HG02610 (cell line): ENCODE data around the gene SRXN1.
"Not testable (repeated sequence)": the region's sequence is repeated elsewhere in the genome, so short reads cannot be mapped to it uniquely, and the experiment has no call there.

Experiments
- ATAC-seq: cut with Tn5 transposase; IDR thresholded peaks from one replicate; pipeline ENCODE4 v1.9.1; 2021; ENCODE audit warnings: mild to moderate bottlenecking, moderate library complexity; ENCODE audit not compliant: unreplicated experiment

SRXN1 gene

DNA sequence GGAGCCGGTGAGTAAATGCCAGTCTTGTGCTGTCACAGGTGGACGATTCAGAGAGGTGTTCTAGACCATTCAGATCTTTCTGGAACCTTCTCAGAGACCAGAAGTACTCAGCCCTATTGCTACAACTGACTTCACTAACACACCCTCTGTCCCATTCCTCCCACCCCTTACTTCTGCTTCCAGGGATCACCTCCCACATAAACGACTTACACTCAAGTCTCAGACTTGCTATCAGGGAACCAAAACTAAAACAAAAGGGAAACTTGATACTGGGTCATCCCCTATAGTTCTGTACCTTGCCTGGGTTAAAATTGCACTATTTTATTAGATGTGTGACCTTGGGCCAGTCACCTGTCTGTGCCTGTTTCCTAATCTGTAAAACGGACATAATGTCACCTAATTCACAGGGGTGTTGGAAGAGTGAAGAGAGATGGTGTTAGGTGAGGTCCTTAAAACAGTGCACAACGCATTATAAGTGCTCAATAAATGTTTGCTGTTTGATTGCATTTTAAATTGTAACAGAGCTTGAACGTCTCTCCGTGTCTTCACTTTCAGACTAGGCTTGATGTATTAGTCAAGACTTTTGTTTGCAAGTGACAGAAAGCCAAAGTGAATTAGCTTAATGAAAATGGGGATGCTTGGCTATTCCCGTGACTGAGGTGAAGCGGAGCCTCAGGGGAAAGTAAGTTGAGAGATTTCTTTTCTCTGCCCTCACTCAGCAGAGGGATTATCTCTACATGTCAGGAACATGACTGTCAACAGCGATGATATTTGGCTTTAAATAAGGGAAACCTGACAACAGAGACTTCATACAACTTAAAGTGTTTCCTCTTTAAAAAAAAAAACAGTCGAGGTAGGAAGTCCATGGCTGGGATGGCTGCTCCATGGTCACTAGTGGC, 3.0 kb upstream of the SRXN1 start:
- ATAC-seq: no peak

GRCh38 chr20:654417-654750, 1.4 kb upstream of the SRXN1 start:
- ATAC-seq: no peak

DNA sequence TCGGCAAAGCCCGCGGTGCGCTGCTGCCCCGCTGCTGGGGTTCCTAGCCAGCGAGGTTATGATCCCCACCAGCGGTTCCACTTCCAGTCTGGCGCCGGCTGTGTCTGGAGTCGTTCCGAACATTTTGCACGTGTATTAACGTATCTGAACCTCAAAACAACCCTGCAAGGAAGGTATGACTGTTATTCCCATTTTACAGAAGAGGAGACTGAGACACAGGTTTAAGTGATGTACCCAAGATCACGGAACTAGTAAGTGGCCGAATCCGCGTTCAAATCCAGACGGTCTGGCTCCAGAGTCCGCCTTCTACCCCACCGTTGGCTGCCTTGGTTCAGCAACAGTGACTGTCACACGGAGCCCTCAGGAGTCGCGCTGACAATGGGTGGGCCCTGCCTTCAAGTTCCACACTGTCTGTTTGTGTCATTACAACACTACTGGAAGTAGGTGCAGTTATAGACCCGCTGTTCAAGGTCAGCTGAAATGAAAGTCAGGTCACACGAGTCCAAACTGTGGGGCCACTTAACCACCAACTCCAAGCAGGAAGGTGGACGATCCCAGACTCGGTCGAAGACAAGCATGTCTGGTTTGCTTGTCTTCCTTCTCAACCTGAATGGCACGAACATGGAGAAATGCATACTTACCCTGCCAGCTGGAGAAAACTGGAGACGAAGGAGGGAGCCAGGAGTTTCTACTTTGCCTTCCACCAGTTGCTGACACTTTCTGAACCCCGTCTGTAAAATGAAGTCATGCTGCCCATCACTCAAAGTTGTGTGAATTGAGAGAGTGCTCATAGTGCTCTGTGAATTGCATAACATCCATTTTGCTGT, 803 bp upstream of the SRXN1 start:
- no peak for ATAC-seq

GRCh38 chr20:652615-653109, 338 bp downstream of the SRXN1 start:
- ATAC-seq: no peak

DNA sequence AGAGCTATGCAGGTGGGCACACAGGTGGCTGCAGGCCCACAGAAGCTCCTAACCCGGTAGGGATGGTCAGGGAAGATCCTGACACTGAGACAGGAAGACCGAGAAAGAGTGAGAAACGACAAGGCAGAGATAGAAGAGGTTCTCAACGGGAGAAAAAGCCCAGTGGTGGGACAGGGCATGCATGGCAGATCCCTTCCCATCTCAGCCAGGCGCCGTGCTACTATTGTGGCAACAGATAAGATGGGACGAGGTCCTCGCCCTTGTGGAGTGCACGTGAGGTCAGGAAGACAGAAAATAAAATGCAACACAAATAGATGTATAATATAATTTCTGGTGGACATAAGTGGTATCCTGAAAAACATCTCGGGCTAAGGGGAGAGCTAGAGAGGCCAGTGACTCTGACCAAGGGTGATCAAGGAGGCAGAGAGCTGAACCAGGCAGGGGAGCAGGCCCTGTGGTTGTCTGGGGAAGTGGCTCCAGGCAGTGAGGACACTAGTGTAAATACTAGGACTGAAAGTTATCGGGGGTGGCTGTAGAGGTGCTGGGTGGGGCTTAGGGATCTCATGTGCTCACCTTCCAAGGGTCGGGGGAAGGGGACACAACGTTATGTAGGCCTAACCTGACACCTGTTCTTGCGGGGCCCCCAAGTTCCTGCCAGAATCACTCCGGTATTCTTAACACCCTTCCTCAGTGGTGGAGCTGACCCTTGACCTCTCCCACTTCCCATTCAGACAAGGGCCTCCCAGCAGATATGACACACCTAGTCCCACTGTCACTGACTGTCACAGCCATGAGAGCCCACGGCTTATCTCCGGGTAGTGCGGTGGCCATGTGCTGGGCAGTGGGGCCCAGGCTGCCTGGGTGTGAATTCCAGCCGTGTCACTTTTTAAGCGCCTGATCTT, 1.0 kb downstream of the SRXN1 start:
- no peak for ATAC-seq

- no peak for ATAC-seq
Observed at GRCh38 chr20:650954-651353, 2.0 kb downstream of the SRXN1 start.

- ATAC-seq: no peak
Observed at GRCh38 chr20:650281-650680, 2.7 kb downstream of the SRXN1 start.

DNA sequence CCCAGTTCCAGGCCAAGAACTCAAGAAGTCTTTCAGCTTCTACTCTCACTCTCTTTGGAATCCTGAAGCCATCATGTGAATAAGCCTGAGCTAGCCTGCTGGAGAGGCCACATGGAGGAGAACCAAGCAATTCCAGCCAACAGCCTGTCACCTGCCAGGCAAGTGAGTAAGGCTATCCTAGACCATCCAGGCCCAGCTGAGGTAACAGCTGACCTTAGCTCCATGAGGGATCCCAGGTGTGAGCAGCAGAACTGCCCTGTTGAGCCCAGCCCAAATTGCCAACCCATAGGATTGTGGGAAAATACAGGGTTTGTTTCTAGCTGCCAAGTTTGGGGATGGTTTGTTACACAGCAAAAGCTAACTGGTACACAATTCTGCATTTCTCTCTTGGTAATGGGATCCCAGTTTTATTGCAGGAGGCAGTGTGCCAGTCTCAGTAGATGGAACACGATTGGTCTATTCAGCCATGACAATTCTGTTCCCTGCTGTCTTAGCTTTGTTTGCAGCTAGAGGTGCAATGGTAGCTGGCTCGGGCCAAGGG, 5.5 kb downstream of the SRXN1 start:
- ATAC-seq: no peak

DNA sequence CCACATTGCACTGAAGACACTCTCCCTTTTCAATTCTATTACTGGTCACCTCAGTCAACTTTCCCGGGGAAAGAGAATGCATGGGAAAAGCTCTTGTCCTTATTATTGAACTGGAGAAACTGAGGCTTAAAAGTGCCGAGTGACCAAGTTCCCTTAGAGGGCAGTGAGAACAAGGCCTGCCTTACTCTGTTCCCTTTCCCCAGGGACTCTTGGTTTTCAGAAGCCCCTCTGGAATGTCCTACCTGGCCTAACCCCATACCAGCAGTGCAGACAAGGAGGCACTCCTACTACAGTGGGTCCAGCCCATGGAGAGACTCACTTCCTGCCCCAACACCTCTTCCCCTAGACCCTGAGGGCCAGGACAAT, 6.1 kb downstream of the SRXN1 start:
- no peak for ATAC-seq

- no peak for ATAC-seq
Observed at GRCh38 chr20:646107-646867, 6.7 kb downstream of the SRXN1 start.

DNA sequence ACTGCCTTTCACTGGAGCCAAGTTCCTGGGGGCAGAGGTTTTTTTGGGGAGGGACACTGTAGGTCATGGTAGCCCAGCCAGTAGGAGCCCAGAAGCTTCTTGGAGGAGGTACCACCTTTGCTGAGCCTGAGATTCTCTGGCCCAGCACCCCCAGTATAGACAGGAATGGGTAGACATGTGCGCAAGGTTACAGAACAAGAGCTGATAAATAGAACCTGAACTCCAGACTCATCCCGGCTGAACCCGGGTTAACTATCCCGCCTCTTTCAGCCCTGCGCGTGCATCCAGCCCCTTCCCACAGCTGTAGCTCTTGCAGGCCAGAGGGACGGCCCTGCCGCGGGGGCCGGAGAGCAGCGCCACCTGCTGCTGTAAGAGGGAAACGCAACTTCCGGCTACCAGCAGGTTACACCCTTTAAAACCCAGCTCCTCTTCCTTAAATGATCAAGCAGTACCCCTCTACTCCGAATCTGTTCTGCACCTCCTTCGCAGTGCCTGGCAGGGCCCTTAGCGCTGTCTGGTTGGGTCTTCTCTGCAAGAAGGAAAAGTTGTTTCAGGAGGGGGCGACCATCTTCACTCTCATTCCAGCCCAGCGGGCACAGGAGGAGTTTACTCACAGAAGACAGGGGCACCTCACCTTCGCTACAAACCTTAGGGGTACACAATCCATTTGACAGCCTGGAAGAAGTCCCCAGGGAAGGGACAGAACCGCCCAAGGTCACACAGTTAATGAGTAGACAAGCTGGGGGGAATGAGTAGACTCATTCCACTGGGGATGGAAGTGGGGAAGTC, 7.5 kb downstream of the SRXN1 start:
- ATAC-seq: peak; percentile 50

DNA sequence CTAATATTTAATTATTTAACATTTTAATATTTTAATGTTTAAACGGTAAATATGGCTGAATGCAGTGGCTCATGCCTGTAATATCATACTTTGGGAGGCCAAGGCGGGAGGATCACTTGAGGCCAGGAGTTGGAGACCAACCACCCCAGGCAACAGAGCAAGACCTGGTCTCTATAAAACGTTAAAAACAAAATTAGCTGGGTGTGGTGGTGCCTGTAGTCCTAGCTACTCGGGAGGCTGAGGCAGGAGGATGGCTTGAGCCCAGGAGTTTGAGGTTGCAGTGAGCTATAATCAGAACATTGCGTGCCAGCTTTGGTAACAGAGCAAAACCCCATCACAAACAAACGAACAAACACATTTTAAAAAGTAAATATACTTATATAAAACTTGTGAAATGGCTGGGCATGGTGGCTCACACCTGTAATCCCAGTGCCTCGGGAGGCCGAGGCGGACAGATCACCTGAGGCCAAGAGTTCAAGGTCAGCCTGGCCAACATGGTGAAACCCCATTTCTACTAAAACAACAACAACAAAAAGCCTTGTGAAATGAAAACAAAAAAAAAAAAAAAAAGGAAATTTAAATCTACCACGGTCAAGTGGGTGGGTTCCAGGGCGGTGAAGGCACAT, 8.2 kb downstream of the SRXN1 start:
- ATAC-seq: no peak

DNA sequence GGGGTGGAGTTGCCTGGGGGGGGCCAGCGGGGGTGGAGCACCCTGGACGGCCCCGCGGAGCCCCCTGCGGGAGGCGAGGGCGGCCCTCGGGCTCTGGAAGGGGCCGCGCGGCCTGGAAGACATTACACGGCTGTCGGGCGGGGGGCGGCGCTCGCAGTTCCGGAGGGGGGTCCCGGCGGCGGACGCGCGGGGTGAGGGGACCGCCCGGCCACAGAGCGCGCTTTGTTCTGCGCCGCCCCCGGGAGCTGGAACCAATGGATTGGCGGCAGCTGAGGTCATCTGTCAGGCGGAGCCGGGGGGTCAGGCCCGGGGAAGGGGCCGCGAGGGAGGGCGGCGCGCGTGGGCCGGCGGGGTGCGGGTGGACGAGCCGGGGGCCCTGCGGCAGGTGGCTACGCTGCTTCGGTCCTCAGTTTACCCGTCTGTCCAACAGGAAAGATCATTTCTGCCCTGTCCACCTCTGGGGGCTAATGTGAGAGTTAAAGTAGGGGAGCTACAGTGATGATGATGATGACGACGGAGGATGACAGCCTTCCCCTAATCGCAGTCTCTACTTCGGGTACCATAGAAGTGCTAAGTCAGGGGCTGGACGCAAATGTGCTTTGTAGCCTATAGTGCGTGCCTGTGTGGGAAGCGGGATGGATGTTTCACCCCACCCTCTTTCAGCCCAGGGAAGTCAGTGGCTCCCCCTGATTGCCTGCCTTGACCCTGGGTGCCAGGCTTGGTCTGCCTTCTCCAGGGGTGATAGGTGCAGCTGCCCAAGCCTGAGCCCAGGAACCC, 10.4 kb downstream of the SRXN1 start:
- ATAC-seq: no peak

- not testable (repeated sequence) for ATAC-seq
Observed at GRCh38 chr20:642013-642397, 11.0 kb downstream of the SRXN1 start.

DNA sequence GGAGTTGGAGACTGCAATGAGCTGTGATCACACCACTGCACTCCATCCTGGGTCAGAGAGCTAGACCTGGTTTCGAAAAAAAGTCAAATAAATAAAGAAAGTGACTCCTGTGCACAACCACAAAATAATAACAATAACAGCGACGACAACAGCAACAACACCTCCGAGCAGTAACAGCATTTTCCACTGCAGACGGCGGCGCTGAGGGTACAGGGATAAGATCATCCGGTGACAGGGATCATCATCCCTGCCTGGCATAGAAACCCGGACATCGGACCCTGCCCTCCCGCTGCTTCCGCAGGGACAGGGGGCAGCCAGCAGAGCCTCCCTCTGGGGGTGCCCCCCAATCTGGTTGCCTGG, 11.5 kb downstream of the SRXN1 start:
- ATAC-seq: no peak

DNA sequence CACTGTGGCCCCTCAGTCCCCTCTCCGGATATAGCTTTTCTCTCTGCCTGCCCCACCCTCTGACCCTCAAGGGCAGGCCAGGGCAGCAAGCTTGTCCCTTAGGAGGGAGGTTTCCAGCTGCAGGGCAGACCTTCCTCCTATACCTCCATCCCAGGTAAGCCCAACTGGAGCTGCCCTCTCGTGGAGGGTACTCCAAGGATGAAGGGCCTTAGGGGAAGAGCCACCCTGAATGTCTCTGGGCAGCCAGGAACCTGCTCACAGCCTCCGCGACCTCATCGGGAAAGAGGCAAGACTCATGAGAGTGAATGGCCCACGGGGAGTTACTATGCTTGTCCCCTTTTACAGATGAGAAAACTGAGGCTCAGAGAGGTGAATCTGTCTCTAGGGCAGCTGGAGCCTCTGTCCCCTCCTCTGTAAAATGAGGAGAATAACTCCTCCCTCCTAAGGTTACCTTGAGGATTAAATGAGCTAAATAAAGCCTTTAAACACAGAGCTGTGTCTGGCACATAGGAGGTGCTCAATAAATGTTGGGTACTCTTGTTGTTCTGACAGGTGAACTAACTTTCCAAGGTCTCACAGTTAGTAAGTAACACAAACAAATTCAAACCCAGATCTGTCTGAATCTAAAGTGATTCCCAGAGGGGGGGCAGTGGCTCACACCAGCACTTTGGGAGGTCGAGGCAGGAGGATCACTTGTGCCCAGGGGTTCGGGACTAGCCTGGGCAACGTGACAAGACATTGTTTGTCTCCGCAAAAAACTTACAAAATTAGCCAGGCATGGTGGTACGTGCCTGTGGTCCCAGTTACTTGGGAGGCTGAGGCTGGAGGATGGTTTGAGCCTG, 12.1 kb downstream of the SRXN1 start:
- ATAC-seq: no peak

GRCh38 chr20:638579-638978, 14.4 kb downstream of the SRXN1 start:
- ATAC-seq: no peak
